Measurements from ENCODE around the gene HSD11B1.

The HSD11B1 gene

DNA sequence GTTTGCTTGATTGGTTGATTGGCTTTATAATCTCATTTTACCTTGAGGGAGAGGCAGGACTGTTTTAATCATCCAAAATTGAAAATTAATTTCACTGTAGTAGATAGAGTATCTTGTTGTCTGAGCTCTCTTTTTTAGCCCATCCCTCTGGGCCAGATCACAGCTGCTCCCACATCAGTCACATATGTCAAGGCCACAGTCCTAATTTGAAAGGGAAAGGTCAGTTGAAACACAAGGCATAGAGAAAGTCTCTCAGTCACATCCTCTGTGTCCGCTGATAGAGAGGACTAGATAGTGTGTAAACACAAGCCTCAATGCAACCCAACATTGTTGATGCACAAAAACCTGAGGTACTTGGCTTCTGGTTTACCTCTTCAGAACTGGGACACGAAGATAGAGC, 72.9 kb downstream of the HSD11B1 start:
- Histone ChIP-seq H3K4me3 (ENCODE audit: insufficient read depth, low read length, poor library complexity, severe bottlenecking) (no peak overlapping the region), H3K9ac (ENCODE audit: low read length) (no peak overlapping the region), H4K20me1 (ENCODE audit: low read depth, low read length) (no peaks in the 10 kb centered on the region), H3K27ac (ENCODE audit: low read depth, low read length) (no peak overlapping the region), H3K9me3 (ENCODE audit: insufficient read depth, low read length) (no peaks in the 10 kb centered on the region), H3K36me3 (ENCODE audit: low read length) (peaks cover 13% of the 10 kb centered on the region; the same call in 1 of the 2 replicates), H3K79me2 (ENCODE audit: insufficient read depth, low read length) (no peaks in the 10 kb centered on the region), H3K27me3 (ENCODE audit: low read length) (no peaks in the 10 kb centered on the region), H3K4me2 (ENCODE audit: low read depth, low read length, poor library complexity, severe bottlenecking) (no peak overlapping the region), H3K9me2 (replicated peaks; ENCODE audit: insufficient read depth, low read length) (no peaks in the 10 kb centered on the region), H3F3A (ENCODE audit: insufficient read depth) (no peaks in the 10 kb centered on the region), H2AFZ (ENCODE audit: low read depth, low read length, severe bottlenecking) (no peak overlapping the region)
- no peak for TF ChIP-seq EZH2phosphoT487 (conservative IDR thresholded peaks at IDR 0.05; ENCODE audit: low read length)
- TF ChIP-seq, protein P1, sequence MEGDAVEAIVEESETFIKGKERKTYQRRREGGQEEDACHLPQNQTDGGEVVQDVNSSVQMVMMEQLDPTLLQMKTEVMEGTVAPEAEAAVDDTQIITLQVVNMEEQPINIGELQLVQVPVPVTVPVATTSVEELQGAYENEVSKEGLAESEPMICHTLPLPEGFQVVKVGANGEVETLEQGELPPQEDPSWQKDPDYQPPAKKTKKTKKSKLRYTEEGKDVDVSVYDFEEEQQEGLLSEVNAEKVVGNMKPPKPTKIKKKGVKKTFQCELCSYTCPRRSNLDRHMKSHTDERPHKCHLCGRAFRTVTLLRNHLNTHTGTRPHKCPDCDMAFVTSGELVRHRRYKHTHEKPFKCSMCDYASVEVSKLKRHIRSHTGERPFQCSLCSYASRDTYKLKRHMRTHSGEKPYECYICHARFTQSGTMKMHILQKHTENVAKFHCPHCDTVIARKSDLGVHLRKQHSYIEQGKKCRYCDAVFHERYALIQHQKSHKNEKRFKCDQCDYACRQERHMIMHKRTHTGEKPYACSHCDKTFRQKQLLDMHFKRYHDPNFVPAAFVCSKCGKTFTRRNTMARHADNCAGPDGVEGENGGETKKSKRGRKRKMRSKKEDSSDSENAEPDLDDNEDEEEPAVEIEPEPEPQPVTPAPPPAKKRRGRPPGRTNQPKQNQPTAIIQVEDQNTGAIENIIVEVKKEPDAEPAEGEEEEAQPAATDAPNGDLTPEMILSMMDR (IDR thresholded peaks at IDR 0.05; ENCODE audit: insufficient read depth, low read length, poor library complexity, severe bottlenecking), result no peak

- H3K27me3 ChIP-seq (ENCODE audit: low read length), result no peaks in the 10 kb centered on the region
- no peaks in the 10 kb centered on the region for H3K9me3 ChIP-seq (ENCODE audit: insufficient read depth, low read length)
- H3K79me2 ChIP-seq (ENCODE audit: insufficient read depth, low read length), result peaks cover 5% of the 10 kb centered on the region; the same call in 1 of the 2 replicates
- no peak overlapping the region for H3K27ac ChIP-seq (ENCODE audit: low read depth, low read length)
- H3K9me2 ChIP-seq (replicated peaks; ENCODE audit: insufficient read depth, low read length), result no peaks in the 10 kb centered on the region
- H4K20me1 ChIP-seq (ENCODE audit: low read depth, low read length), result no peaks in the 10 kb centered on the region
- no peak overlapping the region for H2AFZ ChIP-seq (ENCODE audit: low read depth, low read length, severe bottlenecking)
- no peak overlapping the region for H3K4me2 ChIP-seq (ENCODE audit: low read depth, low read length, poor library complexity, severe bottlenecking)
- no peaks in the 10 kb centered on the region for H3F3A ChIP-seq (ENCODE audit: insufficient read depth)
- H3K4me3 ChIP-seq (ENCODE audit: insufficient read depth, low read length, poor library complexity, severe bottlenecking), result no peak overlapping the region
- no peak for TF ChIP-seq EZH2phosphoT487 (conservative IDR thresholded peaks at IDR 0.05; ENCODE audit: low read length)
- TF ChIP-seq, protein P1 (IDR thresholded peaks at IDR 0.05; ENCODE audit: insufficient read depth, low read length, poor library complexity, severe bottlenecking), result no peak
- H3K9ac ChIP-seq (ENCODE audit: low read length), result no peak overlapping the region
- peaks cover 13% of the 10 kb centered on the region; the same call in 1 of the 2 replicates for H3K36me3 ChIP-seq (ENCODE audit: low read length)
These were observed 73.5 kb downstream of the HSD11B1 start for GRCh38 chr1:209778102-209778501.

DNA sequence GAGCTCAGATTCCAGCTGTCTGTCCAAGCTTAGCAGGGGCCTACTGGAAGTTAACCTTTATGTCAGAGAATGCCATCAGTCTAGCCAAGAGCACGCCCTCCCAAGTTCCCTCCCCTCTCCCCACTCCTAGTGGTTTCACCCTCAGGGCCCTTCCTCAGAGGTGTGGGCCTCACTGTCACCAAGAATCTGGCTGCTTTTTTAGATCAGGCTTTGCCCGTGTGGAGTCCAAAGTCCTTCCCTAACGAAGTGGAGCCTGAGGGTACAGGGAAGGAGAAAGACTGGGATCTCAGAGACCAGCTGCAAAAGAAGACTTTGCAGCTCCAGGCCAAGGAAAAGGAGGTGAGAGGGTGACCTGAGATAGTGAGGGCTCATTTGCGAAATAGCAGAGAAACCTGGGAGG, 75.6 kb downstream of the HSD11B1 start:
- no peak overlapping the region for H3K4me2 ChIP-seq (ENCODE audit: low read depth, low read length, poor library complexity, severe bottlenecking)
- H3F3A ChIP-seq (ENCODE audit: insufficient read depth), result no peaks in the 10 kb centered on the region
- H4K20me1 ChIP-seq (ENCODE audit: low read depth, low read length), result no peaks in the 10 kb centered on the region
- no peak overlapping the region for H3K27ac ChIP-seq (ENCODE audit: low read depth, low read length)
- H3K9ac ChIP-seq (ENCODE audit: low read length), result no peak overlapping the region
- H3K4me3 ChIP-seq (ENCODE audit: insufficient read depth, low read length, poor library complexity, severe bottlenecking), result no peak overlapping the region
- H3K9me3 ChIP-seq (ENCODE audit: insufficient read depth, low read length), result no peaks in the 10 kb centered on the region
- H2AFZ ChIP-seq (ENCODE audit: low read depth, low read length, severe bottlenecking), result no peak overlapping the region
- peaks cover 17% of the 10 kb centered on the region for H3K79me2 ChIP-seq (ENCODE audit: insufficient read depth, low read length)
- TF ChIP-seq, protein P1 (IDR thresholded peaks at IDR 0.05; ENCODE audit: insufficient read depth, low read length, poor library complexity, severe bottlenecking), result no peak
- no peak for TF ChIP-seq EZH2phosphoT487 (conservative IDR thresholded peaks at IDR 0.05; ENCODE audit: low read length)
- H3K27me3 ChIP-seq (ENCODE audit: low read length), result no peaks in the 10 kb centered on the region
- no peaks in the 10 kb centered on the region for H3K9me2 ChIP-seq (replicated peaks; ENCODE audit: insufficient read depth, low read length)
- H3K36me3 ChIP-seq (ENCODE audit: low read length), result peaks cover 13% of the 10 kb centered on the region; the same call in 1 of the 2 replicates

Measured in SU-DHL-6 (cell line).